OCI-LY1 (cell line): ENCODE results near the gene KRTAP1-5.

ENCODE experiments used
- CTCF ChIP-seq: fragments of 200-600 bp; sonication (generic), shearing (Covaris generic); IDR thresholded peaks from 2 replicates; pipeline ENCODE4 v1.5.1; 2017; ENCODE audit warnings: mild to moderate bottlenecking, antibody characterized with exemption, low read length, moderate library complexity, mixed read lengths
- EZH2 ChIP-seq: fragments of 200-600 bp; sonication (generic), shearing (Covaris generic); IDR thresholded peaks from 2 replicates; pipeline ENCODE4 v1.8.0; 2017; ENCODE audit warnings: borderline replicate concordance, mixed run types, mild to moderate bottlenecking, antibody characterized with exemption, low read length, moderate library complexity, mixed read lengths

- no peak for TF ChIP-seq CTCF
- TF ChIP-seq EZH2 = no peak
Observed at GRCh38 chr17:41073676-41074075, 46.7 kb upstream of the KRTAP1-5 start.
